Measurements from ENCODE around the gene ZBTB25. TPM values are rescaled to one million over a fixed set of nuclear protein-coding genes. Genes with fewer than 3 reads are reported as not detected.

Gene ZBTB25
- total RNA-seq, 1 donor = 11.1 TPM

DNA sequence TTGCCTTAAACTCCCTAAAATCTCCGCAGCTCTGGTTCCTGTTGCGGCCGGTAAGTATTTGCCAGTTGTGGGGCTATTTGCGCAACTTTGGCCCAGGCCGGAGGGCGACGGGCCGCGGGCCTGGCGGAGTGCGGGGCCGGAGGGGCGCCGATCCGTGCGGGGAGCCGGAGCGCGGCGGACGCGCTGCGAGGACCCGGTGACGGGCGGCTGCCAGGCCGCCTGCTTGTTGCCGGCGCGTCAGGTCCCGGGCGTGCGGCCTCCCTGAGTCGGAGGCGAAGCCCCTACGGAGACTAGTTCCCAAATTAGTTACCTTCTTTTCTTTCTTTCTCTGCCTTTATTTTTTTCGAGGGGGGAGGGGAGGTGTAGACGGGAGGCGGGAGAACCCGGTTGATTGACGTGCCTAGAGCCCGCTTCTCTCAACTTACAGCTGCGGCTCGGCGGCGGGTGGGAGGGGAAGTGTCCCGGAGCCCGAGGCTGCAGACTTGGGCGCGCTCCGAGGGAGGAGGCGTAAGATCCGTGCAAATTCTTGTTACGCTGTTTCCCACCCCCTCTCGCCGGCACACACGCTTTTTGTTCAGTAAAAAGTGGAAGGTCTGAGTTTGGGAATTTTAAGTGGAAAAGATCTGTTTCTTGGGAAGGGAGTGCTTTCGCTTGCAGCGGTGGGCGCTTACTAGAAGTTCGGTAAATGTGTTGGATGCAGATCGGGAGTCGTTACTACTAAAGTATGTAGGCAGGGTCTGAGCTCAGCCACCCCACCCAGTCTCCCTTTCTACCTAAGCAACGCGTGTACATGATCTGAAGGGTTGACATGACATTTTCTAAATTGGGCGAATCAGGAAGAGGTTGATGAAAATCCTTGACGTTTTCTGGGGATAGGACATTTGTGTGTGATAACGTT lies 1.5 kb upstream of the ZBTB25 start:
- TF ChIP-seq CTCF (IDR thresholded peaks at IDR 0.05; ENCODE audit: insufficient read depth, low read length) = no peak
- DNase-seq (ENCODE audit: low read depth) = peak; percentile 84
- H3K4me3 ChIP-seq (ENCODE audit: low read depth, low read length) = peak overlapping the region; percentile 89

DNA sequence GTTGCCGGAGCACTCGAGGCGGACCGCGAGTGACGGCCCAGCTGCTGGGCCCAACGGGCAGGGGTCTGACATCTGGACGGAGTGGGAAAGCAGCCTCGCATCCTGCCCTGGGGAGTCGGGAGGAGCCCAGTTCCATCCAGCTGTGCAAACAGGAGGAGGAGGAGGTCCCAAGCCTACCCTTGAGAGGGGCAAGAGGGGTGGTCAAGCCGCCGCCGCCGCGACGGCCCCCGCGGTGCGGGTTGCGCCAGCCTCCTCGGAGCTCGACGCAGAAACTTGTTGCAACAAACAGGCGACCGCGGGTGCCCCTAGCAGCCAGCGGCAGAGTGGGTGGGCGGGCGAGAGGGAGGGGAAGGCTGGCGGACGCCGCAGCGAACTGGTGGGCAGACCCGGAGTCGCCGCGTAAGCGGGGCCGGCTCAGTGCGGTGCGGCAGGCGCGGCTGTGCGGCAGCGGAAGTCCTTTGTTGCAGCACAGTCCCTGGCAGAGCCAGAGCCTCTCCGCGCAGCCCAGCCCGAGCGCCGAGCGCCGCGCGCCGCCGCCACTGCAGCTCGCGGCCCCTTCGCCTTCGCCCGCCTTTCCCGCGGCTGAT lies 765 bp upstream of the ZBTB25 start, which contains the start of gene ZBTB1:
ZBTB1 (plus strand) TSS at position 461 of the 587 bp plus-strand sequence. CDS start 16,735 bp downstream, outside the sequence.
- DNase-seq (ENCODE audit: low read depth) = peak; percentile 80
- TF ChIP-seq CTCF (IDR thresholded peaks at IDR 0.05; ENCODE audit: insufficient read depth, low read length) = no peak
- H3K4me3 ChIP-seq (ENCODE audit: low read depth, low read length) = peak within 1 kb of the TSS; percentile 89

DNA sequence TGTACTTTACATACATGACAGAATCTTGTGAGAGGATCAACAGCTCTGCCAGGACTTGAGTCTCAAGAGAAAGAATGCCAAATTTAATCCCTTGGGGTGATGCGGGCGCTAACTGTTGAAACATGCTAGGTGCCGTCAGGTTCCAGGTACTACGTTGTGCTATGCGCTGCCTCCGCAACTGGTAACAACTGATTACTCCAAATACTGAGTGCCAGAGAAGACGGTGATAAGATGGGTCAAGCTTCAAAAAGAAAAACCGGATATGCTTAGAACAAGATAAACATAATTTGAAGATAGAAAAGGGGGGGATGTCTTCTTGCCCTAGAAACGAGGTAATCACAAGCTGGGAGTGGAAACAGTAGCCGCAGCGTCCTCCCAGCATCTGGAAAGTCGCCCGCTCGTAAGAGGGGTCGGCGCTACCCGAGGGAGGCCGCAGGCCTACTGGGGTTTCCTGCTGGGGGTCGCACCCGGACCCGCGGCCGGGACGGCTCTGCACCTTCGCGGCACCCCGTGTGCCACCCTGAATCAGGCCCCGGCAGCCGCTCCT lies 678 bp downstream of the ZBTB25 start:
- DNase-seq (ENCODE audit: low read depth) = peak; percentile 19
- TF ChIP-seq CTCF (IDR thresholded peaks at IDR 0.05; ENCODE audit: insufficient read depth, low read length) = no peak
- H3K4me3 ChIP-seq (ENCODE audit: low read depth, low read length) = peak overlapping the region; percentile 89

GRCh38 chr14:64502456-64502855 lies 1.2 kb downstream of the ZBTB25 start:
- peak overlapping the region; percentile 89 for H3K4me3 ChIP-seq (ENCODE audit: low read depth, low read length)
- no peak for DNase-seq (ENCODE audit: low read depth)
- no peak for TF ChIP-seq CTCF (IDR thresholded peaks at IDR 0.05; ENCODE audit: insufficient read depth, low read length)

- peak overlapping the region; percentile 89 for H3K4me3 ChIP-seq (ENCODE audit: low read depth, low read length)
- DNase-seq (ENCODE audit: low read depth) = peak; percentile 88
- TF ChIP-seq CTCF (IDR thresholded peaks at IDR 0.05; ENCODE audit: insufficient read depth, low read length) = peak; percentile 32
Observed at GRCh38 chr14:64501411-64502171, 2.0 kb downstream of the ZBTB25 start.

DNA sequence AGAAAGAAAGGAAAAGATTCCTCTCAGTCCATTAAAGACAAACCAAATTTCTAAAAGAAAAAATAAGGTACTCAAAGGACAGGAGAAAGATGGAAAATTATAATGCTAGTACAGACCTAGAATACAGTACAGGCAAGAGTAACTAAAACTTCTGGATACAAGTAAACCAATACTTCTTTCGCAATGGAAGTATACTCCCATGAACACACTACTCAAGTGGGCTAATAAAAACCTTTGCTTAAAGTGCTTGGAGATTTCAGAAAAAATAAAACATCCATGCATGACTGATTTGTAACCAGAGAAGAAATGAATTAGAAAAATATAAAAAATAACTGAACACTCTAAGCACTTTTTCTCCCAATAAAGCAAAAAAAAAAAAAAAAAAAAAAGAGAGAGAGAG lies 3.5 kb downstream of the ZBTB25 start:
- TF ChIP-seq CTCF (IDR thresholded peaks at IDR 0.05; ENCODE audit: insufficient read depth, low read length) = no peak
- peak; percentile 29 for DNase-seq (ENCODE audit: low read depth)
- H3K4me3 ChIP-seq (ENCODE audit: low read depth, low read length) = no peak overlapping the region

All from fibroblast of the aortic adventitia (primary cell).